Colon (tissue), 2 donors: ENCODE results near the gene SH2D5.

Source experiments
- FAIRE-seq: peaks from 2 replicates; lab custom pipeline; 2012; peaks lifted over from hg19 to GRCh38; lab: Jason Lieb, UNC
- donor health status: control.
- donor health status: control.

Gene SH2D5

GRCh38 chr1:20732588-20733359 is at the start of gene SH2D5:
Gene SH2D5 (minus strand): TSS chr1:20732703. CDS start chr1:20728044, 4,659 bp downstream.
- FAIRE-seq, result no peak

DNA sequence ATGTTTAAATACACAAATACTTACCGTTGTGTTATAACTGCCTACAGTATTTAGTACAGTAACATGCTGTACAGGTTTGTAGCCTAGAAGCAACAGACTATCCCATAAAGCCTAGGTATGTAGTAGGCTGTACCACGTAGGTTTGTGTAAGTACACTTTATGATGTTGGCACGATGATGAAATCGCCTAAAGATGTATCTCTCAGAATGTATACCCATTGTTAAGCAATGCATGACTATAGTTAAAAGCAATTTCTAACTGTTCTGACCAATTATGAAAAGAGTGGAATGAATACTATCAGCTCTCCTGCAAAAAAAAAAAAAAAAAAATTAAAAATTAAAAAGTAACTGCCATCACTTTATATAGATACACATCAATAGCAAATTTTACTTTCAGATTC is 43.2 kb upstream of the SH2D5 start:
- FAIRE-seq, result no peak

GRCh38 chr1:20771780-20772179 is 39.3 kb upstream of the SH2D5 start:
- no peak for FAIRE-seq

GRCh38 chr1:20770314-20771087 is 38.0 kb upstream of the SH2D5 start:
- FAIRE-seq, result no peak

DNA sequence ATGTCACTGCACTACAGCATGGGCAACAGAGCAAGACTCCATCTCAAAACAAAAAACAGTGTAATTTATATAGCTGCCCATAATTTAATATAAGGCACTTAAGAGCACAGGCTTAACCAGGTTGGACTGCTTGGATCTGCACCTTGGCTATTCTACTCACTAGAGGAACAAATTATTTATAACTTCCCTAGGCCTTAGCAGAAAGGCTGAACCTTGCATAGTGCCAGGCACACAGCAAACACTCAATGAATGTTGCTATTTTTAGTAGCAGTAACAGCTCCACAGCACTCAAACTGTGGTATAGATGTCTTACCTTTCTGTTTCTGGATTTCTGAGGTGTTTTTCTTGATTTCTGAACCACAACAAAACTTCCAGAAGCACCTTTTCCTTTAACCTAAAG is 34.8 kb upstream of the SH2D5 start:
- no peak for FAIRE-seq

DNA sequence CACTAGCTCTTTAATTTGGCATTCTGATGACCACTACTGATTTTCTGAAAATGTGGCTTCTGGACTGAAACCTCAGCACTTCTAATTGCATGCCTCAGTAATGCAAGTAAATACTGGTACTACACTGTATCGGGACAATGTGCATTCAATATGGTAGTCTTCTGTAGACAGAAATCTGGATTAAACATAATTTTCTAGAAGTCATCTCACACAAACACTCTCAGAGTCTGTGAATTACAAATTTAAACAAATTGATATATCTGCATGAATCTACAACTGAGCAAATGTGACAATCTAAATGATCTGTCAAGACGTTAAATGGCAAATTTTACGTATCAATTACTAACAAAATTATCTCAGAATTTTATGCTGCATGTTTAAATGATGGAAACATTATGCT is 30.9 kb upstream of the SH2D5 start:
- FAIRE-seq, result no peak

- no peak for FAIRE-seq
Observed at GRCh38 chr1:20760322-20760721, 27.8 kb upstream of the SH2D5 start.

- FAIRE-seq, result no peak
Observed at GRCh38 chr1:20753589-20753988, 21.1 kb upstream of the SH2D5 start.

DNA sequence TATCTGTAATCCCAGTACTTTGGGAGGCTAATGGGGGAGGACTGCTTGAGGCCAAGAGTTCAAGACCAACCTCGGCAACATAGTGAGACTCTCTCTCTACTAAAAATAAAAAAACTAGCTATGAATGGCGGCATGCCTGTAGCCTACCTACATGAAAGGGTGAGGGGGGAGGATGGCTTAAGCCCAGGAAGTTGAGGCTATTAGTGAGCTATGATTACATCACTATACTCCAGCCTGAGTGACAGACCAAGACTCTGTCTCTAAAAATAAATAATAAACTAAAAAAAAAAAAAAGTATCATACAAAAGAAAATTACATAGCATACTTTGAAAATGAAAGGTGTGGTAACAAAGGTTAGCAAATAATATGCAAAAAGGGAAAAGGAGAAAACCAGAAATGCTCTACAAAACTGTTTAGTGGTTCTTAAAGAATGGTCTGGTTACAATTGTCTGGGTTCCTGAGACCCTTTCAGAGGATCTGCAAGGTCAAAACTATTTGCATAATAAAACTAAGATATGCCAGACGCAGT is 19.0 kb upstream of the SH2D5 start:
- FAIRE-seq, result no peak

GRCh38 chr1:20742671-20743070 is 10.2 kb upstream of the SH2D5 start:
- FAIRE-seq, result no peak

- no peak for FAIRE-seq
Observed at GRCh38 chr1:20740781-20741180, 8.3 kb upstream of the SH2D5 start.

DNA sequence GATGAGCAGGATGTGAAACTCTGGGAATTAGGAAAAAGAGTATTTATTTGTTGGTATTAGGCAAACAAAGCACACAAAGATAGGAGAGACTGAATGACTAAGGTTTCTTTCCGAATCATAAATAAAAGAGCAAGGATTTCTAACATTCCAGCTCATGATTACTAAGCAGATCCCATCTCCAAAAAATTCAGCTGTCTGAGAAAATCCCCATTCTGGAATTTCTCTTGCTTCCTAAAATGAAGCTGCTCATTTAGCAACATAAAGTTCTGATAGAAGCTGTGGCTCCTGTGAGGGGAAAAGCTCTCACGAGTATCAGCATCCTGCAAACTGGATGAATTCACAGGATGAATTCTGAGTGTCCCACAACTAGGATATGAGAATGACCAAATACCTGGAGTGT is 6.7 kb upstream of the SH2D5 start:
- FAIRE-seq, result no peak

- FAIRE-seq, result no peak
Observed at GRCh38 chr1:20735581-20736111, 3.1 kb upstream of the SH2D5 start.

DNA sequence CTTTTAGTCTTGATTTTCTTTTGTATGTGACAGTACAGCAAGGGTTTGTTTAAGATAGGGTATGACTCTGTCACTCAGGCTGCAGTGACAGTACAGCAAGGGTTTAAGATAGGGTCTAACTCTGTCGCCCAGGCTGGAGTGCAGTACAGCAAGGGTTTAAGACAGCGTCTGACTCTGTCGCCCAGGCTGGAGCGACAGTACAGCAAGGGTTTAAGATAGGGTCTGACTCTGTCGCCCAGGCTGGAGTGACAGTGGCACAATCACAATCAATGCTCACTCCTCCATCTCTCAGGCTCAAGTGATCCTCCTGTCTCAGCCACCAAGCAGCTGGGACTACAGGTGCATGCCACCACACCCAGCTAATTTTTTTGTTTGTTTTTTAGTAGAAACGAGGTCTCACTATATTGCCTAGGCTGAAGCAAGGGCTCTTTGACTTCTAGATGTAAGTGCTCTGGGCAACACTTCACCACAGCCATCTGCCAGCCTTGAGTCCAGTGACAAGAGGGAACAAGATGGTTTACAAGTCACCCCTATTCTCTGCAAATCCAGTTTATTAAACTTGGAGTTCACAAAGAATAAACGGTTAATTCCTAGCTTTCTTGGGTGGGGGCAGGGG is 965 bp upstream of the SH2D5 start:
- FAIRE-seq, result no peak

DNA sequence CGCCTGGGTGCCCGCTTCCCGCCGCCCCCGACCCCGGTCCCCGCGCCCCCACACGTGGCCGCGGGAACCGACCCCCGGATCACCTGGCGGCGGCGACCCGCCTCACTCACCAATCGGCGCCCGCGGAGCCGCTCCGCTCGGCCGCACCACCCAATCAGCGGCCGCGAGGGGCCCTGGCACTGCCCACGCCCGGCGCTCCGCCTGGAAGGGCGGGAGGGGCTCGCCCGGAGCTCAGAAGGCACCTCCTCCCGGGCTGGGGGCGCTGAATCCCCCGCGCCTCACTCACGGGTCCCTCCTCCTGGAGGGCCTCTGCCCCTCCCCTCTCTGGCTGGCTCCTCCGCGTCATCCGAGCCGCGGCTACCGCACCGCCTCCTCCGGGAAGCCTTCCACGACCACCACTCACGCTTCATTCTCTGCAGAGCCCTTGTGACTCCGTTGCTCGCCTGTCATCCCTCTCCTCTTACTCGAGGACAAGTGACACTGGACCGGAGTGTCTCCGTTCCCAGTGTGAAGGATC is 374 bp downstream of the SH2D5 start:
- no peak for FAIRE-seq

DNA sequence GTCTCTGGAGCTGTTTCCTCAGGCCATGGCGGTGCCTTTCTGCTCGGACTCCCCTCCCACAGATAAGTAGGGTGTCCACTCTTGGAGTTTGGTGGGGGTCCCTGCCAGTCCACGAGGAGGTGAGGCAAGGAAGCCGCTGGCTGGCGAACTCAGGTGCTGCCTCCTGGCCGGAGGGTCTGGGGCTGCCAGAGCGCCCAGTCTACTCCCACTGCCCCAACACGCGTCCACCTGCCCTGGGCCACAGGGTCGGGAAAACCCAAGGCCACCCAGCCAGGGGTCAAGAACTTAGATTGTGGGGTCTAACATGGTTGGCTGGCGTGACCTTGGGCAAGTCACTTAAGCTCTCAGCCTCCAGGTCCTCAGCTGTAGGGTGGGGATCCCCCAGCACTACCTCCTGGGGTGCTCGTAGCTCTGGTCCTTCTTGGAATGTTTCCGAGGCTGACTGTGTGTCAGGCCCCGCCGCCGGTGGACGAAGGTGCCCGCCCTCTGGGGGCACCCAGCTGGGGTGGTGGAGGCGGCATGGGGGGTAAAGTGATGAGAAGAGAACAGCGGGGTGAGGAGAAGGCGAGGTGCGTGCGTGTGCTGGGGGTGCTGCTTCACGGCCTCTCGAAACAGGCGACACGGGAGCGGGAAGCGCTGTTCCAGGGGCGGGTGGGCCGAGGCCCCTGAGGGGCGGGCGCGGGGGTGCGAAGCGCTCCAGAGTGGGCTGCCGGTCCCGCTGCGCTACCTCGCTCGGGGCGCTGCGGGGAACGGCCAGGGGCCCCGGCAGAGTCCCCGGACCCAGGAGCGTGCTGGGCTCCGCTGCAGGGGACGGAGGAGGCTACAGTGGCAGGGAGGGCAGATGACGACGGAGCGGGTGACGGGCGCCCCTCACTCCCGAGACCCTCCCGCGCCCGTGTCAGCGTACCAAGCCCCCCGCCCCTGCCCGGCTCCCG is 1.2 kb downstream of the SH2D5 start:
- no peak for FAIRE-seq

GRCh38 chr1:20730690-20731056 is 1.8 kb downstream of the SH2D5 start:
- FAIRE-seq, result no peak

- FAIRE-seq, result no peak
Observed at GRCh38 chr1:20729990-20730689, 2.4 kb downstream of the SH2D5 start.

GRCh38 chr1:20729155-20729931 is 3.2 kb downstream of the SH2D5 start:
- FAIRE-seq, result no peak
